H9 (cell line): Measurements from ENCODE around the gene PPP2CA. TPM values are rescaled to one million over a fixed set of nuclear protein-coding genes. Genes with fewer than 3 reads are reported as not detected.

Experiments used
- DNase-seq: peaks from one replicate; pipeline ENCODE4 v3.0.0-alpha.2; 2017
- H2AFZ ChIP-seq: one replicate; pipeline ENCODE4 v1.6.1; 2013; ENCODE audit warnings: mild to moderate bottlenecking, low read length, control low read depth, moderate library complexity
- H2AK5ac ChIP-seq: 2 replicates; pipeline ENCODE4 v1.6.1; 2013; ENCODE audit warnings: low read length, control low read depth, mixed read lengths; ENCODE audit not compliant: insufficient read length
- H2BK120ac ChIP-seq: one replicate; pipeline ENCODE4 v1.6.1; 2013; ENCODE audit warnings: low read depth, mild to moderate bottlenecking, low read length, control low read depth, inconsistent platforms; ENCODE audit not compliant: poor library complexity, severe bottlenecking
- H2BK12ac ChIP-seq: 2 replicates; pipeline ENCODE4 v1.6.1; 2013; ENCODE audit warnings: low read length, control low read depth, mixed read lengths, low read depth; ENCODE audit not compliant: insufficient read length
- H2BK15ac ChIP-seq: 2 replicates; pipeline ENCODE4 v1.6.1; 2013; ENCODE audit warnings: low read depth, low read length, control low read depth
- H2BK20ac ChIP-seq: one replicate; pipeline ENCODE4 v1.6.1; 2013; ENCODE audit warnings: low read depth, mild to moderate bottlenecking, low read length, control low read depth, inconsistent platforms; ENCODE audit not compliant: poor library complexity, severe bottlenecking
- H2BK5ac ChIP-seq: 2 replicates; pipeline ENCODE4 v1.6.1; 2013; ENCODE audit warnings: low read length, control low read depth, mixed read lengths; ENCODE audit not compliant: insufficient read length
- H3K14ac ChIP-seq: 2 replicates; pipeline ENCODE4 v1.6.1; 2013; ENCODE audit warnings: low read length, control low read depth; ENCODE audit not compliant: insufficient read depth
- H3K18ac ChIP-seq: 2 replicates; pipeline ENCODE4 v1.6.1; 2013; ENCODE audit warnings: low read depth, mild to moderate bottlenecking, mixed read lengths, low read length, control low read depth; ENCODE audit not compliant: insufficient read length
- H3K23ac ChIP-seq: 2 replicates; pipeline ENCODE4 v1.6.1; 2013; ENCODE audit warnings: low read length, control low read depth, mixed read lengths, low read depth; ENCODE audit not compliant: insufficient read length
- H3K23me2 ChIP-seq: 2 replicates; pipeline ENCODE4 v1.6.1; 2013; ENCODE audit warnings: low read depth, mild to moderate bottlenecking, mixed read lengths, low read length, control low read depth; ENCODE audit not compliant: insufficient read length, poor library complexity, severe bottlenecking
- H3K27ac ChIP-seq: 2 replicates; pipeline ENCODE4 v1.5.1; 2013; ENCODE audit warnings: low read length, control low read depth, mixed read lengths, low read depth; ENCODE audit not compliant: insufficient read length
- H3K27me3 ChIP-seq: 2 replicates; pipeline ENCODE4 v1.6.1; 2013; ENCODE audit warnings: low read length, control low read depth, inconsistent platforms; ENCODE audit not compliant: insufficient read depth
- H3K4ac ChIP-seq: 2 replicates; pipeline ENCODE4 v1.6.1; 2013; ENCODE audit warnings: low read depth, mild to moderate bottlenecking, control low read depth, inconsistent platforms, low read length, moderate library complexity
- H3K4me1 ChIP-seq: 2 replicates; pipeline ENCODE4 v1.6.1; 2013; ENCODE audit warnings: low read length, control low read depth, inconsistent platforms; ENCODE audit not compliant: insufficient read depth
- H3K4me2 ChIP-seq: 2 replicates; pipeline ENCODE4 v1.6.1; 2013; ENCODE audit warnings: low read length, control low read depth, mixed read lengths; ENCODE audit not compliant: insufficient read length, insufficient read depth
- H3K56ac ChIP-seq: 2 replicates; pipeline ENCODE4 v1.6.1; 2013; ENCODE audit warnings: low read depth, mild to moderate bottlenecking, mixed read lengths, low read length, control low read depth; ENCODE audit not compliant: insufficient read length
- H3K79me1 ChIP-seq: 2 replicates; pipeline ENCODE4 v1.6.1; 2013; ENCODE audit warnings: low read depth, mild to moderate bottlenecking, moderate library complexity, low read length, control low read depth, inconsistent platforms; ENCODE audit not compliant: insufficient read depth, poor library complexity, severe bottlenecking
- H3K79me2 ChIP-seq: 2 replicates; pipeline ENCODE4 v1.6.1; 2013; ENCODE audit warnings: low read length, control low read depth, inconsistent platforms; ENCODE audit not compliant: insufficient read depth
- H3K9ac ChIP-seq: 2 replicates; pipeline ENCODE4 v1.6.1; 2013; ENCODE audit warnings: low read length, control low read depth, mixed read lengths; ENCODE audit not compliant: insufficient read length; ENCODE audit errors: extremely low read depth
- H3K9me3 ChIP-seq: one replicate; pipeline ENCODE4 v1.6.1; 2013; ENCODE audit warnings: low read depth, low read length, inconsistent platforms; ENCODE audit not compliant: control insufficient read depth
- H3T11ph ChIP-seq: one replicate; pipeline ENCODE4 v1.6.1; 2013; ENCODE audit warnings: mild to moderate bottlenecking, low read length, control low read depth, inconsistent platforms
- H4K20me1 ChIP-seq: one replicate; pipeline ENCODE4 v1.6.1; 2013; ENCODE audit not compliant: control insufficient read depth, insufficient read length, insufficient read depth
- H4K5ac ChIP-seq: 2 replicates; pipeline ENCODE4 v1.6.1; 2013; ENCODE audit warnings: low read depth, mild to moderate bottlenecking, mixed read lengths, low read length, control low read depth; ENCODE audit not compliant: insufficient read length
- H4K8ac ChIP-seq: replicated peaks from 2 replicates; pipeline ENCODE4 v1.6.1; 2013; ENCODE audit warnings: low read length, control low read depth, mixed read lengths, low read depth; ENCODE audit not compliant: insufficient read length
- H4K91ac ChIP-seq: 2 replicates; pipeline ENCODE4 v1.6.1; 2013; ENCODE audit warnings: low read depth, mild to moderate bottlenecking, moderate library complexity, mixed read lengths, low read length, control low read depth; ENCODE audit not compliant: insufficient read length
- H3K27ac Mint-ChIP-seq, 3 experiments: 2 replicates in 2 of 3; 3 replicates in 1 of 3; pipeline ENCODE4 v1.8.0; 2020 to 2021; ENCODE audit warnings: mixed read lengths in 3 of 3, mild to moderate bottlenecking in 1 of 3, moderate library complexity in 1 of 3
- H3K27me3 Mint-ChIP-seq: 2 replicates; pipeline ENCODE4 v1.8.0; 2021; ENCODE audit warnings: low read depth, mild to moderate bottlenecking, moderate library complexity, mixed read lengths
- H3K36me3 Mint-ChIP-seq, 3 experiments: 2 replicates in 2 of 3; 3 replicates in 1 of 3; pipeline ENCODE4 v1.8.0; 2020 to 2021; ENCODE audit warnings: low read depth in 3 of 3, mixed read lengths in 3 of 3; ENCODE audit not compliant: insufficient read depth in 1 of 3
- H3K4me1 Mint-ChIP-seq, 2 experiments: 2 replicates each; pipeline ENCODE4 v1.8.0; 2020; ENCODE audit warnings: mixed read lengths in 2 of 2
- H3K4me3 Mint-ChIP-seq, 2 experiments: 2 replicates in 1 of 2; 3 replicates in 1 of 2; pipeline ENCODE4 v1.8.0; 2020 to 2021; ENCODE audit warnings: mild to moderate bottlenecking in 2 of 2, mixed read lengths in 2 of 2, moderate library complexity in 1 of 2
- H3K9me3 Mint-ChIP-seq, 2 experiments: 2 replicates in 1 of 2; 3 replicates in 1 of 2; pipeline ENCODE4 v1.8.0; 2020; ENCODE audit warnings: mild to moderate bottlenecking in 2 of 2, mixed read lengths in 2 of 2, moderate library complexity in 1 of 2
- WGBS: extraction: QIAGEN DNeasy Blood & Tissue Kit; methylation state at CpG from one replicate; pipeline ENCODE4 v1.1.7; 2013; ENCODE audit warnings: missing lambda C conversion rate, low lambda C conversion rate, mixed read lengths; ENCODE audit not compliant: insufficient read length; ENCODE audit errors: extremely low coverage; 5-methylcytosine and 5-hydroxymethylcytosine counted together
- total RNA-seq: library from RNA; stranded (reverse); gene quantifications from 2 replicates; pipeline ENCODE4 v1.2.1, GENCODE V29; 2021
- TF ChIP-seq, protein P1 (sequence below): fragments of 200-600 bp; sonication (generic); conservative IDR thresholded peaks from 3 replicates; pipeline ENCODE4 v1.8.0; 2021; ENCODE audit warnings: antibody characterized with exemption, mild to moderate bottlenecking

Gene PPP2CA
- total RNA-seq, 1 experiment from 2014 or later, result 244 TPM

DNA sequence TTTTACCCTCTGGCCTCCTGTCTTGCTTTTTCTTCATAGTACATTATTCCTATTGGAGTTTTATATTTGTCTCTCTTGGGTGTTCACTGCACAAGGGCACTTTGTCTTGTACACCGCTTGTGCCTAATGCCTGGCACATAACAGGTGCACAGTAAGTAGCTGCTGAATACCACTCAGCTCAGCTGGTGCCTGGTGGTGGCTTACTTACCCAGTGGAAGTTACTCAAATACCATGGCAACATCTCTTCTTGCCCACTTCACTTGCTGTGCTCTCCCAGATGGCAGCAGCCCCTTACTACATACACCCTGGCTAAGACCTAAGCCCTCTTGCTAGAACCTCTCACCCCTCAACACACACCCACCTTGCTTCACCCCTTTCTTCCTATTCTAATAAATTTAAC lies 37.8 kb downstream of the PPP2CA start:
- H4K5ac ChIP-seq, result no peak overlapping the region
- H4K8ac ChIP-seq, result no peak overlapping the region
- H3K27ac ChIP-seq, result no peak overlapping the region
- H2BK5ac ChIP-seq, result no peak overlapping the region
- H3K56ac ChIP-seq, result no peak overlapping the region
- H2BK12ac ChIP-seq, result no peak overlapping the region
- no peak overlapping the region for H3T11ph ChIP-seq
- no peaks in the 10 kb centered on the region for H3K4me1 ChIP-seq
- H3K36me3 Mint-ChIP-seq, result no peaks in the 10 kb centered on the region
- H3K79me1 ChIP-seq, result no peaks in the 10 kb centered on the region
- no peak overlapping the region for H3K4ac ChIP-seq
- H2BK120ac ChIP-seq, result no peak overlapping the region
- H4K91ac ChIP-seq, result no peak overlapping the region
- no peak overlapping the region for H3K4me3 Mint-ChIP-seq
- H2AK5ac ChIP-seq, result no peak overlapping the region
- H3K23ac ChIP-seq, result no peak overlapping the region
- H3K18ac ChIP-seq, result no peak overlapping the region
- H3K14ac ChIP-seq, result no peak overlapping the region
- H3K27ac Mint-ChIP-seq, result no peak overlapping the region
- WGBS, result no CpG with 5 or more reads among the region's 1 CpG
- TF ChIP-seq, protein P1, sequence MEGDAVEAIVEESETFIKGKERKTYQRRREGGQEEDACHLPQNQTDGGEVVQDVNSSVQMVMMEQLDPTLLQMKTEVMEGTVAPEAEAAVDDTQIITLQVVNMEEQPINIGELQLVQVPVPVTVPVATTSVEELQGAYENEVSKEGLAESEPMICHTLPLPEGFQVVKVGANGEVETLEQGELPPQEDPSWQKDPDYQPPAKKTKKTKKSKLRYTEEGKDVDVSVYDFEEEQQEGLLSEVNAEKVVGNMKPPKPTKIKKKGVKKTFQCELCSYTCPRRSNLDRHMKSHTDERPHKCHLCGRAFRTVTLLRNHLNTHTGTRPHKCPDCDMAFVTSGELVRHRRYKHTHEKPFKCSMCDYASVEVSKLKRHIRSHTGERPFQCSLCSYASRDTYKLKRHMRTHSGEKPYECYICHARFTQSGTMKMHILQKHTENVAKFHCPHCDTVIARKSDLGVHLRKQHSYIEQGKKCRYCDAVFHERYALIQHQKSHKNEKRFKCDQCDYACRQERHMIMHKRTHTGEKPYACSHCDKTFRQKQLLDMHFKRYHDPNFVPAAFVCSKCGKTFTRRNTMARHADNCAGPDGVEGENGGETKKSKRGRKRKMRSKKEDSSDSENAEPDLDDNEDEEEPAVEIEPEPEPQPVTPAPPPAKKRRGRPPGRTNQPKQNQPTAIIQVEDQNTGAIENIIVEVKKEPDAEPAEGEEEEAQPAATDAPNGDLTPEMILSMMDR, result no peak
- no peaks in the 10 kb centered on the region; the same call in 1 of the 2 replicates for H3K27me3 Mint-ChIP-seq
- no peak overlapping the region for H3K9ac ChIP-seq
- H3K4me1 Mint-ChIP-seq, result peaks cover 2 to 3% of the 10 kb centered on the region in 2 experiments; a peak in 3 of 4 replicates
- no peaks in the 10 kb centered on the region for H4K20me1 ChIP-seq
- no peaks in the 10 kb centered on the region for H3K27me3 ChIP-seq
- no peak overlapping the region for H3K4me2 ChIP-seq
- no peak overlapping the region for H2BK15ac ChIP-seq
- H3K9me3 ChIP-seq, result no peaks in the 10 kb centered on the region
- no peak overlapping the region for H2BK20ac ChIP-seq
- no peaks in the 10 kb centered on the region for H3K79me2 ChIP-seq
- no peaks in the 10 kb centered on the region for H3K9me3 Mint-ChIP-seq
- no peaks in the 10 kb centered on the region for H3K23me2 ChIP-seq
- no peak for DNase-seq
- H2AFZ ChIP-seq, result no peak overlapping the region
